ENCODE data around the gene EVC. TPM values are rescaled to one million over a fixed set of nuclear protein-coding genes. Genes with fewer than 3 reads are reported as not detected.

EVC gene
- polyA plus RNA-seq, 2 donors: 2.0 to 4.0 TPM

GRCh38 chr4:5742388-5742787 is 31.4 kb downstream of the EVC start:
- Histone ChIP-seq H3K27ac (ENCODE audit: low read depth in 2 of 2, low read length in 1 of 2) (no peak overlapping the region), H3K27me3 (ENCODE audit: control insufficient read depth in 1 of 2, insufficient read depth in 2 of 2, low read length in 2 of 2) (no peaks in the 10 kb centered on the region), H3K36me3 (ENCODE audit: control insufficient read depth in 2 of 2, insufficient read depth in 2 of 2, low read length in 1 of 2) (peaks cover 2 to 5% of the 10 kb centered on the region in 2 donors), H3K9me3 (ENCODE audit: control insufficient read depth in 2 of 2, insufficient read depth in 1 of 2, low read depth in 1 of 2, low read length in 1 of 2) (no peaks in the 10 kb centered on the region), H3K4me1 (ENCODE audit: control insufficient read depth in 2 of 2, insufficient read depth in 2 of 2, low read length in 1 of 2) (no peaks in the 10 kb centered on the region), H3K4me3 (ENCODE audit: low read depth in 1 of 2, low read length in 2 of 2) (no peak overlapping the region)
- WGBS, 2 donors: 96 to 97% methylated on average over 2 of the region's 2 CpGs

- H3K9me3 ChIP-seq (ENCODE audit: control insufficient read depth in 2 of 2, insufficient read depth in 1 of 2, low read depth in 1 of 2, low read length in 1 of 2): no peaks in the 10 kb centered on the region
- 73 to 86% methylated on average over 2 of the region's 2 CpGs for WGBS, 2 donors
Measured at GRCh38 chr4:5742968-5743367, 32.0 kb downstream of the EVC start.

GRCh38 chr4:5746250-5746649 is 35.2 kb downstream of the EVC start:
- H3K36me3 ChIP-seq (ENCODE audit: control insufficient read depth in 2 of 2, insufficient read depth in 2 of 2, low read length in 1 of 2): peaks cover 2 to 9% of the 10 kb centered on the region in 2 donors
- no peak overlapping the region for H3K4me3 ChIP-seq (ENCODE audit: low read depth in 1 of 2, low read length in 2 of 2)
- 89 to 91% methylated on average over 5 of the region's 5 CpGs for WGBS, 2 donors
- H3K27ac ChIP-seq (ENCODE audit: low read depth in 2 of 2, low read length in 1 of 2): no peak overlapping the region
- no peaks in the 10 kb centered on the region for H3K27me3 ChIP-seq (ENCODE audit: control insufficient read depth in 1 of 2, insufficient read depth in 2 of 2, low read length in 2 of 2)
- no peaks in the 10 kb centered on the region for H3K9me3 ChIP-seq (ENCODE audit: control insufficient read depth in 2 of 2, insufficient read depth in 1 of 2, low read depth in 1 of 2, low read length in 1 of 2)
- H3K4me1 ChIP-seq (ENCODE audit: control insufficient read depth in 2 of 2, insufficient read depth in 2 of 2, low read length in 1 of 2): no peaks in the 10 kb centered on the region

More at GRCh38 chr4:5742968-5743367, 32.0 kb downstream of the EVC start:
- Histone ChIP-seq H3K27ac (ENCODE audit: low read depth in 2 of 2, low read length in 1 of 2) (no peak overlapping the region), H3K36me3 (ENCODE audit: control insufficient read depth in 2 of 2, insufficient read depth in 2 of 2, low read length in 1 of 2) (peaks cover 2 to 5% of the 10 kb centered on the region in 2 donors), H3K4me3 (ENCODE audit: low read depth in 1 of 2, low read length in 2 of 2) (no peak overlapping the region), H3K4me1 (ENCODE audit: control insufficient read depth in 2 of 2, insufficient read depth in 2 of 2, low read length in 1 of 2) (no peaks in the 10 kb centered on the region), H3K27me3 (ENCODE audit: control insufficient read depth in 1 of 2, insufficient read depth in 2 of 2, low read length in 2 of 2) (no peaks in the 10 kb centered on the region)

GRCh38 chr4:5746829-5747737 is 36.1 kb downstream of the EVC start:
- Histone ChIP-seq H3K9me3 (ENCODE audit: control insufficient read depth in 2 of 2, insufficient read depth in 1 of 2, low read depth in 1 of 2, low read length in 1 of 2) (no peaks in the 10 kb centered on the region), H3K4me3 (ENCODE audit: low read depth in 1 of 2, low read length in 2 of 2) (no peak overlapping the region), H3K27me3 (ENCODE audit: control insufficient read depth in 1 of 2, insufficient read depth in 2 of 2, low read length in 2 of 2) (no peaks in the 10 kb centered on the region), H3K36me3 (ENCODE audit: control insufficient read depth in 2 of 2, insufficient read depth in 2 of 2, low read length in 1 of 2) (peaks cover 2 to 9% of the 10 kb centered on the region in 2 donors), H3K4me1 (ENCODE audit: control insufficient read depth in 2 of 2, insufficient read depth in 2 of 2, low read length in 1 of 2) (no peaks in the 10 kb centered on the region), H3K27ac (ENCODE audit: low read depth in 2 of 2, low read length in 1 of 2) (no peak overlapping the region)
- WGBS, 2 donors: 72 to 82% methylated on average over 12 of the region's 12 CpGs

- WGBS, 2 donors: 62 to 72% methylated on average over 11 of the region's 11 CpGs
- Histone ChIP-seq H3K4me1 (ENCODE audit: control insufficient read depth in 2 of 2, insufficient read depth in 2 of 2, low read length in 1 of 2) (no peaks in the 10 kb centered on the region), H3K9me3 (ENCODE audit: control insufficient read depth in 2 of 2, insufficient read depth in 1 of 2, low read depth in 1 of 2, low read length in 1 of 2) (no peaks in the 10 kb centered on the region), H3K27ac (ENCODE audit: low read depth in 2 of 2, low read length in 1 of 2) (no peak overlapping the region), H3K27me3 (ENCODE audit: control insufficient read depth in 1 of 2, insufficient read depth in 2 of 2, low read length in 2 of 2) (no peaks in the 10 kb centered on the region), H3K4me3 (ENCODE audit: low read depth in 1 of 2, low read length in 2 of 2) (no peak overlapping the region), H3K36me3 (ENCODE audit: control insufficient read depth in 2 of 2, insufficient read depth in 2 of 2, low read length in 1 of 2) (peaks cover 2 to 5% of the 10 kb centered on the region in 2 donors)
Measured at GRCh38 chr4:5747738-5748375, 36.9 kb downstream of the EVC start.

GRCh38 chr4:5749568-5749967 is 38.6 kb downstream of the EVC start:
- Histone ChIP-seq H3K27ac (ENCODE audit: low read depth in 2 of 2, low read length in 1 of 2) (no peak overlapping the region), H3K4me3 (ENCODE audit: low read depth in 1 of 2, low read length in 2 of 2) (no peak overlapping the region), H3K4me1 (ENCODE audit: control insufficient read depth in 2 of 2, insufficient read depth in 2 of 2, low read length in 1 of 2) (peaks cover 0 to 4% of the 10 kb centered on the region in 2 donors), H3K27me3 (ENCODE audit: control insufficient read depth in 1 of 2, insufficient read depth in 2 of 2, low read length in 2 of 2) (no peaks in the 10 kb centered on the region), H3K9me3 (ENCODE audit: control insufficient read depth in 2 of 2, insufficient read depth in 1 of 2, low read depth in 1 of 2, low read length in 1 of 2) (no peaks in the 10 kb centered on the region), H3K36me3 (ENCODE audit: control insufficient read depth in 2 of 2, insufficient read depth in 2 of 2, low read length in 1 of 2) (peaks cover 2 to 16% of the 10 kb centered on the region in 2 donors)
- 89 to 90% methylated on average over 9 of the region's 9 CpGs for WGBS, 2 donors

GRCh38 chr4:5750052-5750945 is 39.3 kb downstream of the EVC start:
- H3K4me1 ChIP-seq (ENCODE audit: control insufficient read depth in 2 of 2, insufficient read depth in 2 of 2, low read length in 1 of 2): peaks cover 0 to 4% of the 10 kb centered on the region in 2 donors
- no peaks in the 10 kb centered on the region for H3K9me3 ChIP-seq (ENCODE audit: control insufficient read depth in 2 of 2, insufficient read depth in 1 of 2, low read depth in 1 of 2, low read length in 1 of 2)
- no peak overlapping the region for H3K27ac ChIP-seq (ENCODE audit: low read depth in 2 of 2, low read length in 1 of 2)
- peaks cover 2 to 19% of the 10 kb centered on the region in 2 donors for H3K36me3 ChIP-seq (ENCODE audit: control insufficient read depth in 2 of 2, insufficient read depth in 2 of 2, low read length in 1 of 2)
- H3K4me3 ChIP-seq (ENCODE audit: low read depth in 1 of 2, low read length in 2 of 2): no peak overlapping the region
- no peaks in the 10 kb centered on the region for H3K27me3 ChIP-seq (ENCODE audit: control insufficient read depth in 1 of 2, insufficient read depth in 2 of 2, low read length in 2 of 2)
- WGBS, 2 donors: 89% methylated on average over 10 of the region's 10 CpGs

- no peaks in the 10 kb centered on the region for H3K9me3 ChIP-seq (ENCODE audit: control insufficient read depth in 2 of 2, insufficient read depth in 1 of 2, low read depth in 1 of 2, low read length in 1 of 2)
- no peaks in the 10 kb centered on the region for H3K27me3 ChIP-seq (ENCODE audit: control insufficient read depth in 1 of 2, insufficient read depth in 2 of 2, low read length in 2 of 2)
- 82% methylated on average over 17 of the region's 17 CpGs for WGBS, 2 donors
- H3K27ac ChIP-seq (ENCODE audit: low read depth in 2 of 2, low read length in 1 of 2): peak overlapping the region in 1 of 2 donors; percentile 9
- H3K36me3 ChIP-seq (ENCODE audit: control insufficient read depth in 2 of 2, insufficient read depth in 2 of 2, low read length in 1 of 2): peaks cover 2 to 20% of the 10 kb centered on the region in 2 donors
- peaks cover 0 to 4% of the 10 kb centered on the region in 2 donors for H3K4me1 ChIP-seq (ENCODE audit: control insufficient read depth in 2 of 2, insufficient read depth in 2 of 2, low read length in 1 of 2)
- no peak overlapping the region for H3K4me3 ChIP-seq (ENCODE audit: low read depth in 1 of 2, low read length in 2 of 2)
Measured at GRCh38 chr4:5750946-5751665, 40.1 kb downstream of the EVC start.

Data from esophagus (tissue), 2 donors.